CD4-positive, alpha-beta T cell (primary cell): Measurements from ENCODE around the gene BTN2A1. TPM values are rescaled to one million over a fixed set of nuclear protein-coding genes. Genes with fewer than 3 reads are reported as not detected.

Experiments used
- ATAC-seq: fragments of 200-7000 bp; cut with Tn5 transposase; one replicate; pipeline ENCODE4 v1.10.0; 2022; ENCODE audit warnings: mild to moderate bottlenecking; ENCODE audit not compliant: poor library complexity
- CTCF ChIA-PET: fragments of 350-600 bp; sonication (Branson Sonifier 250); formaldehyde crosslinking; loops from one replicate; lab custom pipeline; 2021; ENCODE audit warnings: antibody characterized with exemption, inconsistent platforms; lab: Charles Lee
- POLR2A ChIA-PET: fragments of 350-600 bp; sonication (Branson Sonifier 250); formaldehyde crosslinking; loops from one replicate; lab custom pipeline; 2021; ENCODE audit warnings: antibody characterized with exemption, inconsistent platforms; lab: Charles Lee
- DNase-seq, 14 experiments: peaks; one replicate each; pipeline ENCODE4 v3.0.0-alpha.2; 2013 to 2020; ENCODE audit warnings: mixed read lengths in 2 of 14
- H3K27ac ChIP-seq, 2 donors: one replicate each; pipeline versions ENCODE4 v1.5.1 to v1.7.0; 2013; ENCODE audit warnings: low read length in 2 of 2, low read depth in 1 of 2, mild to moderate bottlenecking in 1 of 2
- H3K27me3 ChIP-seq, 2 experiments: 1 replicate in 1 of 2; 2 replicates in 1 of 2; pipeline versions ENCODE4 v1.6.1 to v1.7.0; 2013; ENCODE audit warnings: low read length in 2 of 2, control low read depth in 1 of 2, mild to moderate bottlenecking in 1 of 2, moderate library complexity in 1 of 2; ENCODE audit not compliant: insufficient read depth in 2 of 2, control insufficient read depth in 1 of 2
- H3K36me3 ChIP-seq: one replicate; pipeline ENCODE4 v1.6.1; 2013; ENCODE audit warnings: low read length, control low read depth; ENCODE audit not compliant: insufficient read depth
- H3K4me1 ChIP-seq: one replicate; pipeline ENCODE4 v1.6.1; 2013; ENCODE audit warnings: low read length, control low read depth; ENCODE audit not compliant: insufficient read depth
- H3K4me3 ChIP-seq: one replicate; pipeline ENCODE4 v1.5.1; 2013; ENCODE audit warnings: mild to moderate bottlenecking, low read length, moderate library complexity
- H3K9me3 ChIP-seq, 2 experiments: 1 replicate in 1 of 2; 2 replicates in 1 of 2; pipeline versions ENCODE4 v1.6.1 to v1.7.0; 2013; ENCODE audit warnings: low read length in 2 of 2, mild to moderate bottlenecking in 2 of 2, control low read depth in 1 of 2, moderate library complexity in 1 of 2; ENCODE audit not compliant: control insufficient read depth in 1 of 2, insufficient read depth in 1 of 2
- H3K27ac Mint-ChIP-seq: one replicate; pipeline ENCODE4 v1.8.0; 2020; ENCODE audit warnings: mixed read lengths
- H3K27me3 Mint-ChIP-seq: one replicate; pipeline ENCODE4 v1.8.0; 2021; ENCODE audit warnings: mixed read lengths
- H3K36me3 Mint-ChIP-seq: one replicate; pipeline ENCODE4 v1.8.0; 2021; ENCODE audit warnings: low read depth, mixed read lengths
- H3K4me1 Mint-ChIP-seq: one replicate; pipeline ENCODE4 v1.8.0; 2021; ENCODE audit warnings: low read depth, mixed read lengths
- H3K4me3 Mint-ChIP-seq: one replicate; pipeline ENCODE4 v1.8.0; 2020; ENCODE audit warnings: mild to moderate bottlenecking, mixed read lengths
- H3K9me3 Mint-ChIP-seq: one replicate; pipeline ENCODE4 v1.8.0; 2020; ENCODE audit warnings: mixed read lengths
- intact Hi-C, 2 experiments: fragments of 100-400 bp; cut with DNase I in 1 of 2; cut with micrococcal nuclease in 1 of 2; formaldehyde crosslinking; loops; one replicate each; pipeline versions ENCODE4 v1.15.1 to v1.9.0; 2023 to 2025; cut with DNase I, micrococcal nuclease
- total RNA-seq, 174 experiments: library from RNA in 2 of 174; stranded (reverse) in 2 of 174; gene quantifications; one replicate each; pipeline ENCODE4 v1.2.3 and lab custom pipeline; 2021 to 2026
- TF ChIP-seq, protein P1 (sequence below): fragments of 200-600 bp; IDR thresholded peaks from one replicate; pipeline ENCODE4 v1.8.0; 2022; ENCODE audit warnings: antibody characterized with exemption, mild to moderate bottlenecking

The BTN2A1 gene
- total RNA-seq, 2 experiments from 2014 or later: 16.2 to 17.5 TPM

DNA sequence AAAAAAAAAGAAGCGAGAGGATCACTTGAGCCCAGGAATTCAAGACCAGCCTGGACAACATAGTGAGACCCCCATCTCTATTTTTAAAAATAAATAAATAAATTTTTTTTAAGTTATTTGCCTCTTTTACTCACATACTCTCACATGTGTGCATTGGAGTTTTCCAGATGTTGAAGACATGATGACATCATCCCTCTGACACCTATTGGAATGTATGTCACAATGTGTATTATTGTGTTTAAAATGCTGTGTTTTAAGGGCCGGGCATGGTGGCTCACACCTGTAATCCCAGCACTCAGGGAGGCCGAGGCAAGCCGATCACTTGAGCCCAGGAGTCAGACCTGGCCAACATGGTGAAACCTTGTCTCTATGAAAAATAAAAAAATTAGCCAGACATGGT is 24.6 kb downstream of the BTN2A1 start:
- Histone ChIP-seq H3K27me3 (no peaks in the 10 kb centered on the region), H3K36me3 (no peaks in the 10 kb centered on the region), H3K9me3 (peaks cover 0 to 4% of the 10 kb centered on the region in 2 experiments), H3K4me3 (no peak overlapping the region), H3K27ac (no peak overlapping the region), H3K4me1 (peaks cover 7% of the 10 kb centered on the region)
- Mint-ChIP-seq H3K4me3 (no peak overlapping the region), H3K36me3 (no peaks in the 10 kb centered on the region), H3K4me1 (peaks cover 23% of the 10 kb centered on the region), H3K27me3 (no peaks in the 10 kb centered on the region), H3K27ac (no peak overlapping the region), H3K9me3 (peaks cover 2% of the 10 kb centered on the region)
- intact Hi-C loops: no loop called here
- ATAC-seq (no peak), DNase-seq (no peak)
- ChIA-PET POLR2A (no interaction called here), CTCF (no interaction called here)
- TF ChIP-seq, protein P1, sequence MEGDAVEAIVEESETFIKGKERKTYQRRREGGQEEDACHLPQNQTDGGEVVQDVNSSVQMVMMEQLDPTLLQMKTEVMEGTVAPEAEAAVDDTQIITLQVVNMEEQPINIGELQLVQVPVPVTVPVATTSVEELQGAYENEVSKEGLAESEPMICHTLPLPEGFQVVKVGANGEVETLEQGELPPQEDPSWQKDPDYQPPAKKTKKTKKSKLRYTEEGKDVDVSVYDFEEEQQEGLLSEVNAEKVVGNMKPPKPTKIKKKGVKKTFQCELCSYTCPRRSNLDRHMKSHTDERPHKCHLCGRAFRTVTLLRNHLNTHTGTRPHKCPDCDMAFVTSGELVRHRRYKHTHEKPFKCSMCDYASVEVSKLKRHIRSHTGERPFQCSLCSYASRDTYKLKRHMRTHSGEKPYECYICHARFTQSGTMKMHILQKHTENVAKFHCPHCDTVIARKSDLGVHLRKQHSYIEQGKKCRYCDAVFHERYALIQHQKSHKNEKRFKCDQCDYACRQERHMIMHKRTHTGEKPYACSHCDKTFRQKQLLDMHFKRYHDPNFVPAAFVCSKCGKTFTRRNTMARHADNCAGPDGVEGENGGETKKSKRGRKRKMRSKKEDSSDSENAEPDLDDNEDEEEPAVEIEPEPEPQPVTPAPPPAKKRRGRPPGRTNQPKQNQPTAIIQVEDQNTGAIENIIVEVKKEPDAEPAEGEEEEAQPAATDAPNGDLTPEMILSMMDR: no peak

GRCh38 chr6:26483727-26484126 is 26.0 kb downstream of the BTN2A1 start:
- Mint-ChIP-seq H3K4me3 (no peak overlapping the region), H3K27ac (no peak overlapping the region), H3K4me1 (peaks cover 11% of the 10 kb centered on the region), H3K36me3 (no peaks in the 10 kb centered on the region), H3K27me3 (no peaks in the 10 kb centered on the region), H3K9me3 (peaks cover 9% of the 10 kb centered on the region)
- no peaks in the 10 kb centered on the region for H3K27me3 ChIP-seq
- ATAC-seq (no peak), DNase-seq (no peak)
- ChIA-PET POLR2A (interaction anchor here (1.9 to 2.0 kb wide), 2 partner anchors 10 to 18 kb away, joined by 6 to 10 read pairs; no protein-coding TSS in a partner anchor), CTCF (no interaction called here)
- no peak overlapping the region for H3K27ac ChIP-seq
- intact Hi-C loops: no loop called here
- TF ChIP-seq, protein P1: no peak
- H3K4me1 ChIP-seq: no peaks in the 10 kb centered on the region
- H3K4me3 ChIP-seq: no peak overlapping the region
- H3K36me3 ChIP-seq: no peaks in the 10 kb centered on the region
- H3K9me3 ChIP-seq: peaks cover 0 to 7% of the 10 kb centered on the region in 2 experiments

- H3K4me1 Mint-ChIP-seq: peaks cover 8% of the 10 kb centered on the region
- H3K4me3 Mint-ChIP-seq: no peak overlapping the region
- no peaks in the 10 kb centered on the region for H3K36me3 Mint-ChIP-seq
- ChIA-PET CTCF (no interaction called here), POLR2A (interaction anchor here (1.9 to 2.0 kb wide), 2 partner anchors 10 to 18 kb away, joined by 6 to 10 read pairs; no protein-coding TSS in a partner anchor)
- Histone ChIP-seq H3K4me1 (no peaks in the 10 kb centered on the region), H3K36me3 (no peaks in the 10 kb centered on the region), H3K27ac (no peak overlapping the region), H3K4me3 (no peak overlapping the region), H3K9me3 (peaks cover 0 to 7% of the 10 kb centered on the region in 2 experiments), H3K27me3 (no peaks in the 10 kb centered on the region)
- intact Hi-C loops: no loop called here
- H3K9me3 Mint-ChIP-seq: peaks cover 9% of the 10 kb centered on the region
- TF ChIP-seq, protein P1: no peak
- no peak for ATAC-seq
- no peak overlapping the region for H3K27ac Mint-ChIP-seq
- DNase-seq: no peak
- no peaks in the 10 kb centered on the region for H3K27me3 Mint-ChIP-seq
These were observed 26.4 kb downstream of the BTN2A1 start for GRCh38 chr6:26484161-26484560.
